Sigmoid colon (tissue), 7 donors: Measurements from ENCODE around the gene FCRL2. TPM values are rescaled to one million over a fixed set of nuclear protein-coding genes. Genes with fewer than 3 reads are reported as not detected.

Experiments used
- DNase-seq: peaks from one replicate; pipeline ENCODE4 v3.0.0-alpha.2; 2019
- H3K27ac ChIP-seq, 4 donors: fragments of 200-600 bp; sonication (generic); one replicate each; pipeline ENCODE4 v1.5.1; 2016 to 2019; ENCODE audit warnings: mild to moderate bottlenecking in 1 of 4
- H3K27me3 ChIP-seq, 3 donors: fragments of 200-600 bp; sonication (generic); one replicate each; pipeline ENCODE4 v1.5.1; 2019; ENCODE audit warnings: mild to moderate bottlenecking in 1 of 3
- H3K36me3 ChIP-seq, 4 donors: fragments of 200-600 bp; sonication (generic); one replicate each; pipeline ENCODE4 v1.5.1; 2016 to 2019
- H3K4me1 ChIP-seq, 4 donors: fragments of 200-600 bp; sonication (generic); one replicate each; pipeline ENCODE4 v1.5.1; 2017 to 2019
- H3K4me3 ChIP-seq, 4 donors: fragments of 200-600 bp; sonication (generic); one replicate each; pipeline ENCODE4 v1.5.1; 2017 to 2019; ENCODE audit warnings: mild to moderate bottlenecking in 2 of 4, moderate library complexity in 1 of 4
- H3K9me3 ChIP-seq, 4 donors: fragments of 200-600 bp in 3 of 4; sonication (generic) in 3 of 4; one replicate each; pipeline versions ENCODE4 v1.5.1 to v1.6.1; 2013 to 2019
- CTCF ChIP-seq, 4 experiments: fragments of 450-650 bp in 3 of 4; fragments of 200-600 bp in 1 of 4; IDR thresholded peaks; one replicate each; pipeline ENCODE4 v1.5.1; 2016 to 2019; ENCODE audit warnings: antibody characterized with exemption in 4 of 4, mild to moderate bottlenecking in 3 of 4, moderate library complexity in 2 of 4
- EP300 ChIP-seq, 4 donors: sonication (generic); formaldehyde crosslinking; IDR thresholded peaks; one replicate each; pipeline ENCODE4 v1.6.1; 2017; ENCODE audit warnings: antibody characterized with exemption in 4 of 4
- POLR2A ChIP-seq, 2 donors: fragments of 450-650 bp; IDR thresholded peaks; one replicate each; pipeline ENCODE4 v1.6.1; 2016; ENCODE audit warnings: antibody characterized with exemption in 2 of 2, mild to moderate bottlenecking in 2 of 2, moderate library complexity in 2 of 2
- POLR2AphosphoS5 ChIP-seq, 4 donors: sonication (generic); formaldehyde crosslinking; IDR thresholded peaks; one replicate each; pipeline ENCODE4 v1.6.1; 2017; ENCODE audit warnings: antibody characterized with exemption in 4 of 4
- WGBS, 2 donors: extraction: QIAGEN DNeasy Blood & Tissue Kit; methylation state at CpG; one replicate each; pipeline ENCODE4 v1.1.7; 2013; 5-methylcytosine and 5-hydroxymethylcytosine counted together
- intact Hi-C: fragments of 100-400 bp; cut with DNase I; formaldehyde crosslinking; loops from one replicate; pipeline ENCODE4 v1.15.1; 2023
- polyA plus RNA-seq, 3 donors: library from polyadenylated mRNA; stranded (reverse); fragments of 200-250 nt; gene quantifications; one replicate each; pipeline ENCODE4 v1.2.3, GENCODE V29; 2013
- total RNA-seq, 4 donors: library from RNA; depleted of rRNA; stranded (reverse); fragments of >200 nt; gene quantifications; one replicate each; pipeline ENCODE4 v1.1.0, GENCODE V29; 2016
- donor health status: healthy with polysubstance abuse.
- donor health status: Bipolar disorder and iron deficiency.
- donor health status: healthy.

FCRL2 gene
- total and polyA plus RNA-seq, 7 donors: 0.60 to 13.6 TPM; not detected in 5

DNA sequence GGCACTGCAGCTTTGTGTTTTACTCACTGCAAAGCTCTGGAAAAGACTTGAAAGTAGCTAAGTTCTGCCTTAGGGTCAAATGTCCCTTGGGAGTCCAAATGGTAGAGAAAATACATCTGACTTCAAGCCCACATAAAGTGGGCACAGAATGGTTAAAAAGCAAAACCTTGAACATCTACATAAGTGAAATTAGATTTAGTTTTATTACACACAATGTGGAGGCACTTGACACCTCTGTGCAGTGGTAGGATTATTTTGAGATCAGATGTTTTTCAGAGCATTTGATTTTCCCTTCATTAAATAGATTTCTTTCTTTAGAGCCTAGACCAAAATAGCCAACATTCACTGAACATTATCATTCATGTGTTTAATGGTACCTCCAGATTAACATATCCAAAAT lies 65.1 kb downstream of the FCRL2 start:
- Histone ChIP-seq H3K4me3 (no peak overlapping the region), H3K36me3 (no peaks in the 10 kb centered on the region), H3K27ac (no peak overlapping the region), H3K4me1 (peaks cover 0 to 11% (median 0%) of the 10 kb centered on the region in 4 donors), H3K27me3 (no peaks in the 10 kb centered on the region), H3K9me3 (no peaks in the 10 kb centered on the region)
- DNase-seq: no peak
- no peak for TF ChIP-seq POLR2AphosphoS5 (IDR thresholded peaks at IDR 0.05)
- no peak for TF ChIP-seq EP300 (IDR thresholded peaks at IDR 0.05)
- no peak for TF ChIP-seq CTCF (IDR thresholded peaks at IDR 0.05)
- TF ChIP-seq POLR2A (IDR thresholded peaks at IDR 0.05): no peak
- intact Hi-C loops: no loop called here

DNA sequence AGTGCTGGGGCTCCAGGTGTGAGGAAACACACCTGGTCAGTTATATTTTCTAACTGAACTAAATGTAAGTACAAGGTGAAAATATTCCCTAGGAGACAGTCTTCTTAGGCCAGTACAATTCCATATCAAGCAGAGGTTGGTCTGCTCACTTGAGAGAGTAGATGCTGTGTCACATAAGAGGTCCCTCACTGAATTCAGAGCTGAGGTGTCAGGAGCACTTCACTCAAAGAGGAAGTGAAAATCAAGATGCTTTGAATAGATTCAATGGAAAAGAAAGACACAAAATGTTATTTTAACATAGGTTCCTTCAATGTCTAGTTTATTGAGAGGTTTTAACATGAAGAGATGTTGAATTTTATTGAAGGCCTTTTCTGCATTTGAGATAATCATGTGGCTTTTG lies 72.1 kb downstream of the FCRL2 start:
- no peak overlapping the region for H3K27ac ChIP-seq
- H3K9me3 ChIP-seq: no peaks in the 10 kb centered on the region
- DNase-seq: no peak
- no peaks in the 10 kb centered on the region for H3K27me3 ChIP-seq
- no peak overlapping the region for H3K4me3 ChIP-seq
- no peak for TF ChIP-seq POLR2AphosphoS5 (IDR thresholded peaks at IDR 0.05)
- no peak for TF ChIP-seq POLR2A (IDR thresholded peaks at IDR 0.05)
- no peak for TF ChIP-seq EP300 (IDR thresholded peaks at IDR 0.05)
- no peak for TF ChIP-seq CTCF (IDR thresholded peaks at IDR 0.05)
- H3K4me1 ChIP-seq: peaks cover 0 to 11% (median 0%) of the 10 kb centered on the region in 4 donors
- intact Hi-C loops: no loop called here
- no peaks in the 10 kb centered on the region for H3K36me3 ChIP-seq

DNA sequence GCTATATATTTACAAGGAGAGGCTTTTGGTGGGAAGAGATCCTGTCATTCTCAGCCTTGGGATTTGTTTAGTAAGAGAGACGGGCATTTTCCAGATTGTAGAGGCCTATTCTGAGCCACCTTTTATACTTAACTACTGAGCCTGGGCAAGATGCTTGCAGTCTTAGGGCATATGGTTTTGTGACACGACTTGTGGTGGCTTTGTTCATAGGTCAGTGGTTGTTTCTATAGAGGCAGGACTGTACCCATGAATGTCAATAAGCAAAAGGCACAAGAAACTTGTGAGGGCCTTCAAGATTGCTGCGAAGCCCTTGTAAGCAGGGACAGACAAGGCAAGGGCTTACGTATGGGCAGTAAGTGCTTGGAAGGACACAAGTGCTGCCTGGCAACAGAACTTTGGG lies 73.0 kb downstream of the FCRL2 start:
- Histone ChIP-seq H3K27me3 (no peaks in the 10 kb centered on the region), H3K4me3 (no peak overlapping the region), H3K9me3 (no peaks in the 10 kb centered on the region), H3K4me1 (peaks cover 0 to 11% (median 0%) of the 10 kb centered on the region in 4 donors), H3K36me3 (no peaks in the 10 kb centered on the region), H3K27ac (no peak overlapping the region)
- intact Hi-C loops: no loop called here
- DNase-seq: no peak
- WGBS, 2 donors: 79% methylated on average over 4 of the region's 4 CpGs
- no peak for TF ChIP-seq POLR2A (IDR thresholded peaks at IDR 0.05)
- TF ChIP-seq EP300 (IDR thresholded peaks at IDR 0.05): no peak
- TF ChIP-seq CTCF (IDR thresholded peaks at IDR 0.05): no peak

GRCh38 chr1:157702308-157702825 lies 74.6 kb downstream of the FCRL2 start:
- Histone ChIP-seq H3K4me3 (no peak overlapping the region), H3K27me3 (no peaks in the 10 kb centered on the region), H3K27ac (no peak overlapping the region), H3K4me1 (no peaks in the 10 kb centered on the region), H3K36me3 (no peaks in the 10 kb centered on the region), H3K9me3 (no peaks in the 10 kb centered on the region)
- intact Hi-C loops: no loop called here
- TF ChIP-seq POLR2AphosphoS5 (IDR thresholded peaks at IDR 0.05) (no peak), EP300 (IDR thresholded peaks at IDR 0.05) (no peak), CTCF (IDR thresholded peaks at IDR 0.05) (no peak), POLR2A (IDR thresholded peaks at IDR 0.05) (no peak)
- WGBS, 2 donors: 70 to 81% methylated on average over 5 of the region's 5 CpGs
- DNase-seq: no peak

GRCh38 chr1:157700732-157701131 lies 76.2 kb downstream of the FCRL2 start, which contains the start of gene FCRL3:
Gene FCRL3 (minus strand): TSS chr1:157700769. CDS start chr1:157700489, 280 bp downstream.
- no peaks in the 10 kb centered on the region for H3K9me3 ChIP-seq
- H3K4me3 ChIP-seq: no peak within 1 kb of the TSS
- no peak for DNase-seq
- no peak within 1 kb of the TSS for H3K27ac ChIP-seq
- no peaks in the 10 kb centered on the region for H3K36me3 ChIP-seq
- H3K27me3 ChIP-seq: no peaks in the 10 kb centered on the region
- TF ChIP-seq POLR2AphosphoS5 (IDR thresholded peaks at IDR 0.05) (no peak), CTCF (IDR thresholded peaks at IDR 0.05) (no peak), POLR2A (IDR thresholded peaks at IDR 0.05) (no peak), EP300 (IDR thresholded peaks at IDR 0.05) (no peak)
- WGBS, 2 donors: 63 to 87% methylated on average over 4 of the region's 4 CpGs
- intact Hi-C loops: no loop called here
- H3K4me1 ChIP-seq: no peaks in the 10 kb centered on the region
